WTC11 (cell line): ENCODE results near the gene ZBTB20.

Experiments
- CTCF ChIP-seq: fragments of 200-600 bp; IDR thresholded peaks from 2 replicates; pipeline ENCODE4 v1.8.0; 2022; ENCODE audit warnings: antibody characterized with exemption
- E2F4 ChIP-seq: sonication (generic); formaldehyde crosslinking; IDR thresholded peaks from 2 replicates; pipeline ENCODE4 v1.8.1; 2022; ENCODE audit warnings: low read depth, mild to moderate bottlenecking, moderate library complexity, missing genetic modification reagents, borderline replicate concordance
- ELF4 ChIP-seq: sonication (generic); formaldehyde crosslinking; IDR thresholded peaks from 2 replicates; pipeline ENCODE4 v1.8.1; 2022; ENCODE audit warnings: low read depth, mild to moderate bottlenecking, moderate library complexity, missing genetic modification reagents
- HMGA2 ChIP-seq: fragments of 250-450 bp; sonication (Bioruptor Pico); IDR thresholded peaks from 2 replicates; pipeline ENCODE4 v1.4.0; 2021; ENCODE audit warnings: mild to moderate bottlenecking, moderate library complexity
- HMGXB4 ChIP-seq: sonication (generic); formaldehyde crosslinking; IDR thresholded peaks from 2 replicates; pipeline ENCODE4 v1.8.1; 2023; ENCODE audit warnings: mild to moderate bottlenecking, moderate library complexity, missing genetic modification reagents
- IRF1 ChIP-seq: sonication (generic); formaldehyde crosslinking; IDR thresholded peaks from 2 replicates; pipeline ENCODE4 v1.8.0; 2023; ENCODE audit warnings: missing genetic modification reagents
- NR3C1 ChIP-seq: sonication (generic); formaldehyde crosslinking; conservative IDR thresholded peaks from 2 replicates; pipeline ENCODE4 v1.8.1; 2023; ENCODE audit warnings: low read depth, mild to moderate bottlenecking, missing genetic modification reagents
- PRDM15 ChIP-seq: sonication (generic); formaldehyde crosslinking; IDR thresholded peaks from 2 replicates; pipeline ENCODE4 v1.8.0; 2022; ENCODE audit warnings: missing genetic modification reagents
- SMAD3 ChIP-seq: sonication (generic); formaldehyde crosslinking; IDR thresholded peaks from 2 replicates; pipeline ENCODE4 v1.8.0; 2022; ENCODE audit warnings: missing genetic modification reagents, mild to moderate bottlenecking, borderline replicate concordance
- SP1 ChIP-seq: sonication (generic); formaldehyde crosslinking; conservative IDR thresholded peaks from 2 replicates; pipeline ENCODE4 v1.8.1; 2022; ENCODE audit warnings: missing genetic modification reagents
- TEAD4 ChIP-seq: sonication (generic); formaldehyde crosslinking; IDR thresholded peaks from 2 replicates; pipeline ENCODE4 v1.8.0; 2022; ENCODE audit warnings: mild to moderate bottlenecking, missing genetic modification reagents
- USF2 ChIP-seq: sonication (generic); formaldehyde crosslinking; IDR thresholded peaks from 2 replicates; pipeline ENCODE4 v1.8.1; 2023; ENCODE audit warnings: mild to moderate bottlenecking, missing genetic modification reagents, moderate library complexity
- ZBTB43 ChIP-seq: sonication (generic); formaldehyde crosslinking; IDR thresholded peaks from 2 replicates; pipeline ENCODE4 v1.8.1; 2023; ENCODE audit warnings: mild to moderate bottlenecking, missing genetic modification reagents
- ZNF263 ChIP-seq: sonication (generic); formaldehyde crosslinking; IDR thresholded peaks from 2 replicates; pipeline ENCODE4 v1.8.1; 2022; ENCODE audit warnings: low read depth, mild to moderate bottlenecking, moderate library complexity, missing genetic modification reagents

GRCh38 chr3:114319453-114319852, 827.6 kb downstream of the ZBTB20 start:
- TF ChIP-seq SMAD3 (no peak), HMGA2 (CRISPR knock-in tag) (no peak), CTCF (no peak), PRDM15 (CRISPR knock-in tag) (no peak), HMGXB4 (no peak), ELF4 (CRISPR knock-in tag) (no peak), TEAD4 (CRISPR knock-in tag) (no peak), NR3C1 (CRISPR knock-in tag) (no peak), IRF1 (CRISPR knock-in tag) (no peak), SP1 (CRISPR knock-in tag) (no peak), E2F4 (CRISPR knock-in tag) (no peak), ZBTB43 (CRISPR knock-in tag) (no peak), ZNF263 (CRISPR knock-in tag) (no peak), USF2 (CRISPR knock-in tag) (no peak)
